ENCODE measurements around the gene SLCO6A1.

Gene SLCO6A1

GRCh38 chr5:102380174-102380573, 118.6 kb downstream of the SLCO6A1 start:
- H3K4me3 Mint-ChIP-seq: no peak overlapping the region
- DNase-seq: no peak
- H3K27ac Mint-ChIP-seq: no peak overlapping the region
- no peaks in the 10 kb centered on the region for H3K27me3 Mint-ChIP-seq
- H3K36me3 Mint-ChIP-seq: no peaks in the 10 kb centered on the region
- peaks cover 2 to 5% of the 10 kb centered on the region in 2 donors for H3K9me3 Mint-ChIP-seq
- no peaks in the 10 kb centered on the region for H3K4me1 Mint-ChIP-seq
- no peak for ATAC-seq (replicated peaks)

DNA sequence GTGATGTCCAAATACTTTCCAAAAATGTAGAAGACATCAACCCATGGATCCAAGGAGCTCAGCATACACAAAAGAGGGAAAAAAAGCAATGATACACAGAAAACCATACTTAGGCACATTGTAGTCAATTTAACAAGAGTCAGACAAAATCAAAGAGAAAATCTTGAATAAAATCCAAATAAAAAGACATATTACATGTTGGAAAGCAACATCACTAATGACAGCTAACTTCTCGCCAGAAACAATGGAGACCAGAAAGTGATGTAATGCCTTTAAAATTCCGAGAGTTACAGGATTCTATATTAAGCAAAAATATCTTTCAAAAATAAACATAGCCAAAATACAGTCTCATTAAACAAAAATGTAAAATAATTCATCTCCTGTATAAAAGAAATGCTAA, 122.9 kb downstream of the SLCO6A1 start:
- no peaks in the 10 kb centered on the region for H3K27me3 Mint-ChIP-seq
- H3K9me3 Mint-ChIP-seq: no peaks in the 10 kb centered on the region
- no peaks in the 10 kb centered on the region for H3K36me3 Mint-ChIP-seq
- no peak overlapping the region for H3K27ac Mint-ChIP-seq
- H3K4me3 Mint-ChIP-seq: no peak overlapping the region
- no peaks in the 10 kb centered on the region for H3K4me1 Mint-ChIP-seq
- ATAC-seq (replicated peaks) (no peak), DNase-seq (no peak)

DNA sequence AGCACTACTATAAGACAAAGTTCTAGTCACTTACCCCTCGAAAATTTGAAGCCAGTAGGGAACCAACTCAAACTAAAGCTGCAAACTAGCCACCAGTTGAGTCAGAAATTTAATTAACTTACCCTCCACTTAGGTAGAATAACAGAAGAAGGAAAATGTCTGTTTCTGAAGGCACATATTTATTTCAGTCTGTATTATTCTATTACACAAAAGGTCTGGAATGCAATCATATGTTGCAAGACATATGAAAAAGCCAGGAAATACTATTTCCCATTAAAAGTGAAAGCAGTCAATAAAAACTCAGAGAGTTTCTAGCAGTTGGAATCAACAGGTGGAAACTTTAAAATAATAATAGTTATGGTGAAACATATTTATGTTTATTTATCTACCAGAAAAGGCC, 123.5 kb downstream of the SLCO6A1 start:
- Mint-ChIP-seq H3K27me3 (no peaks in the 10 kb centered on the region), H3K36me3 (no peaks in the 10 kb centered on the region), H3K9me3 (no peaks in the 10 kb centered on the region), H3K4me1 (no peaks in the 10 kb centered on the region), H3K27ac (no peak overlapping the region), H3K4me3 (no peak overlapping the region)
- DNase-seq (no peak), ATAC-seq (replicated peaks) (no peak)

DNA sequence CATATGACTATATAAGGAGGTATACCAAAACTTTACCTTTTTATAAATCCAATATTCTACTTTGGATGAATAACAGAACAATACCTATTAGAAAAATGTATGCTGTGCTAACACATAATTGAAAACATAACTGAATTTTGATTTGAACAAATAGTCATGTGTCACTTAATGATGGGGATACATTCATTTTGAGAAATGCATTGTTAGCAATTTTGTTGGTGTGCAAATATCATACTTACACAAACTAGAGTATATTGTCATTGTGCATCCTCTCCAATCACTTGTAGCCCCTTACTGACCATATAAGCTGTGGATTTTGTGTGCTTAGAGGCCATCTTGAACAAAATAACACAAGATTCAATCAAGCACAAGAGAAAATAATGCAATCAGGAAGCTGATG, 130.4 kb downstream of the SLCO6A1 start:
- Mint-ChIP-seq H3K4me1 (no peaks in the 10 kb centered on the region), H3K27ac (no peak overlapping the region), H3K36me3 (no peaks in the 10 kb centered on the region), H3K27me3 (no peaks in the 10 kb centered on the region), H3K4me3 (no peak overlapping the region), H3K9me3 (no peaks in the 10 kb centered on the region)
- ATAC-seq (replicated peaks) (no peak), DNase-seq (no peak)

GRCh38 chr5:102341681-102342288, 157.0 kb downstream of the SLCO6A1 start:
- Mint-ChIP-seq H3K36me3 (no peaks in the 10 kb centered on the region), H3K27me3 (no peaks in the 10 kb centered on the region), H3K27ac (no peak overlapping the region), H3K4me3 (no peak overlapping the region), H3K4me1 (no peaks in the 10 kb centered on the region), H3K9me3 (no peaks in the 10 kb centered on the region)
- no peak for DNase-seq
- no peak for ATAC-seq (replicated peaks)

DNA sequence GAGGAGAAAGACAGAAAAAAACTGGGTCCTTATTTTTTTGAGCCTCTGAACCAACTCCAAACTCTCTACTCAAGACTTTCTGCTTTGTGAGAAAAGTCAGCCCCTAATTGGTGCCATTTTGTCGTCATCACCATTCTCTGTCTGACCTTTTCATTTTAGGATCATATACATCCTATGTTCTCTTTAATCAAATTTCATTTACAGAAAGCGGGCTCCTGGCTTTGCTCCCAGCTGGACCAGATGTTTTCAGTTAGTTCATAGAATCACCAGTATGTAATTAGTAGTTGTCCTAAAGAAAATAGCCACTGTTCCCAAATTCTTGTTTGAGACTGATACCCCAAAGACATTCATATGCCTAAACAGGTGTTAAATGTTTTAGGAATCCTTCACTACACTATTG, 174.1 kb downstream of the SLCO6A1 start:
- Mint-ChIP-seq H3K4me3 (no peak overlapping the region), H3K4me1 (no peaks in the 10 kb centered on the region), H3K27ac (no peak overlapping the region), H3K9me3 (no peaks in the 10 kb centered on the region), H3K36me3 (no peaks in the 10 kb centered on the region), H3K27me3 (peaks cover 0 to 4% of the 10 kb centered on the region in 2 donors)
- no peak for ATAC-seq (replicated peaks)
- no peak for DNase-seq

Measured in stimulated activated naive B cell treated with anti-CD40 and anti-IgM and Interleukin-4, amounts not matched to agents 10 μg/mL and 1 μg/mL and 100 μg/mL, for 72 hours (primary cell).